HG02623 (cell line): Measurements from ENCODE around the gene MAF.
A peak's percentile ranks its signal among the peaks of the same experiment; 100 is the strongest.

Source experiments
- ATAC-seq: cut with Tn5 transposase; IDR thresholded peaks from one replicate; pipeline ENCODE4 v1.9.1; 2021; ENCODE audit warnings: moderate library complexity; ENCODE audit not compliant: unreplicated experiment

MAF gene

GRCh38 chr16:79600638-79601091 is at the start of gene MAF:
Gene MAF, minus strand, starts transcription at chr16:79600737. Its CDS starts 835 bp downstream, at chr16:79599902.
- peak; percentile 53 for ATAC-seq

- no peak for ATAC-seq
Measured at GRCh38 chr16:79648826-79649225, 48.3 kb upstream of the MAF start.

GRCh38 chr16:79647586-79647985 is 47.0 kb upstream of the MAF start:
- no peak for ATAC-seq

- ATAC-seq = no peak
Measured at GRCh38 chr16:79645701-79646100, 45.2 kb upstream of the MAF start.

- no peak for ATAC-seq
Measured at GRCh38 chr16:79644971-79645667, 44.6 kb upstream of the MAF start.

- no peak for ATAC-seq
Measured at GRCh38 chr16:79642652-79643051, 42.1 kb upstream of the MAF start.

GRCh38 chr16:79640513-79641360 is 40.2 kb upstream of the MAF start:
- ATAC-seq = no peak

- no peak for ATAC-seq
Measured at GRCh38 chr16:79639576-79640311, 39.2 kb upstream of the MAF start.

GRCh38 chr16:79638386-79638785 is 37.8 kb upstream of the MAF start:
- no peak for ATAC-seq

- ATAC-seq = no peak
Measured at GRCh38 chr16:79635488-79635887, 35.0 kb upstream of the MAF start.

GRCh38 chr16:79634298-79634697 is 33.8 kb upstream of the MAF start:
- ATAC-seq = no peak

GRCh38 chr16:79632289-79632688 is 31.8 kb upstream of the MAF start:
- no peak for ATAC-seq

- no peak for ATAC-seq
Measured at GRCh38 chr16:79628988-79629387, 28.5 kb upstream of the MAF start.

GRCh38 chr16:79628501-79628975 is 28.0 kb upstream of the MAF start:
- peak; percentile 90 for ATAC-seq

GRCh38 chr16:79627092-79627491 is 26.6 kb upstream of the MAF start:
- ATAC-seq = no peak

- no peak for ATAC-seq
Measured at GRCh38 chr16:79625738-79626137, 25.2 kb upstream of the MAF start.

- ATAC-seq = no peak
Measured at GRCh38 chr16:79623824-79624223, 23.3 kb upstream of the MAF start.

- ATAC-seq = no peak
Measured at GRCh38 chr16:79623062-79623461, 22.5 kb upstream of the MAF start.

- ATAC-seq = no peak
Measured at GRCh38 chr16:79621027-79621426, 20.5 kb upstream of the MAF start.

- no peak for ATAC-seq
Measured at GRCh38 chr16:79618692-79619050, 18.1 kb upstream of the MAF start.

GRCh38 chr16:79618041-79618691 is 17.6 kb upstream of the MAF start:
- no peak for ATAC-seq
